Astrocyte of the spinal cord (primary cell): ENCODE results near the gene LAMP1.
"Not testable (repeated sequence)": the region's sequence is repeated elsewhere in the genome, so short reads cannot be mapped to it uniquely, and the experiment has no call there.

ENCODE experiments used
- DNase-seq: peaks from one replicate; pipeline ENCODE4 v3.0.0; 2011; ENCODE audit warnings: low read depth, low spot score
- H3K4me3 ChIP-seq: 2 replicates; pipeline ENCODE4 v1.5.1; 2011; ENCODE audit warnings: low read depth, mild to moderate bottlenecking, low read length, moderate library complexity
- CTCF ChIP-seq: IDR thresholded peaks from 2 replicates; pipeline ENCODE4 v1.5.1; 2012; ENCODE audit warnings: low read depth, mild to moderate bottlenecking, low read length, inconsistent platforms
- in situ Hi-C: cut with HindIII; loops from 2 replicates; pipeline ENCODE4 v1.10.0; 2017; ENCODE audit warnings: low sequenced_read_pairs

LAMP1 gene

GRCh38 chr13:113343692-113343968, 46.6 kb downstream of the LAMP1 start:
- in situ Hi-C loops: no loop called here
- no peak for DNase-seq

GRCh38 chr13:113345486-113345885, 48.4 kb downstream of the LAMP1 start:
- DNase-seq: no peak
- no peak for TF ChIP-seq CTCF
- in situ Hi-C loops: no loop called here

More at GRCh38 chr13:113343692-113343968, 46.6 kb downstream of the LAMP1 start:
- TF ChIP-seq CTCF: no peak
- no peak overlapping the region for H3K4me3 ChIP-seq

GRCh38 chr13:113347736-113348225, 50.7 kb downstream of the LAMP1 start:
- H3K4me3 ChIP-seq, in situ Hi-C loops, DNase-seq: not testable (repeated sequence)

More at GRCh38 chr13:113345486-113345885, 48.4 kb downstream of the LAMP1 start:
- H3K4me3 ChIP-seq: no peak overlapping the region

- TF ChIP-seq CTCF: no peak
- DNase-seq: no peak
- H3K4me3 ChIP-seq: no peak overlapping the region
- in situ Hi-C loops: no loop called here
Measured at GRCh38 chr13:113348591-113348990, 51.6 kb downstream of the LAMP1 start.

GRCh38 chr13:113349050-113349449, 52.0 kb downstream of the LAMP1 start:
- TF ChIP-seq CTCF: no peak
- DNase-seq: no peak
- no peak overlapping the region for H3K4me3 ChIP-seq
- in situ Hi-C loops: no loop called here

- in situ Hi-C loops: no loop called here
- no peak for TF ChIP-seq CTCF
- no peak for DNase-seq
- no peak overlapping the region for H3K4me3 ChIP-seq
Measured at GRCh38 chr13:113349491-113349890, 52.5 kb downstream of the LAMP1 start.

GRCh38 chr13:113350065-113350937, 53.3 kb downstream of the LAMP1 start:
- TF ChIP-seq CTCF: no peak
- in situ Hi-C loops: no loop called here
- DNase-seq: no peak
- H3K4me3 ChIP-seq: no peak overlapping the region
